Gastroesophageal sphincter (tissue), 4 donors: Measurements from ENCODE around the gene KPNA4. TPM values are rescaled to one million over a fixed set of nuclear protein-coding genes. Genes with fewer than 3 reads are reported as not detected.

Source experiments
- ATAC-seq: fragments of 150-250 bp; one replicate; pipeline ENCODE4 v1.9.1; 2016; ENCODE audit warnings: mild to moderate bottlenecking, moderate library complexity
- H3K27ac ChIP-seq, 4 donors: fragments of 200-600 bp; sonication (generic) in 3 of 4; 1 replicate in 3 of 4; 2 replicates in 1 of 4; pipeline ENCODE4 v1.5.1; 2016 to 2019
- H3K27me3 ChIP-seq: fragments of 200-600 bp; sonication (generic); one replicate; pipeline ENCODE4 v1.5.1; 2019
- H3K36me3 ChIP-seq, 2 donors: fragments of 200-600 bp; sonication (generic); one replicate each; pipeline ENCODE4 v1.5.1; 2019; ENCODE audit warnings: control low read depth in 1 of 2
- H3K4me1 ChIP-seq, 3 donors: fragments of 200-600 bp; sonication (generic); 1 replicate in 2 of 3; 2 replicates in 1 of 3; pipeline ENCODE4 v1.5.1; 2016 to 2019; ENCODE audit warnings: control low read depth in 2 of 3
- H3K4me3 ChIP-seq, 2 donors: fragments of 200-600 bp; sonication (generic); one replicate each; pipeline ENCODE4 v1.5.1; 2019; ENCODE audit warnings: mild to moderate bottlenecking in 1 of 2, moderate library complexity in 1 of 2
- H3K9me3 ChIP-seq, 3 donors: fragments of 200-600 bp; sonication (generic); one replicate each; pipeline ENCODE4 v1.5.1; 2017 to 2019; ENCODE audit warnings: control low read depth in 2 of 3
- EP300 ChIP-seq: sonication (generic); formaldehyde crosslinking; IDR thresholded peaks from one replicate; pipeline ENCODE4 v1.6.1; 2017; ENCODE audit warnings: antibody characterized with exemption, mild to moderate bottlenecking
- POLR2A ChIP-seq, 2 donors: fragments of 450-650 bp; IDR thresholded peaks; one replicate each; pipeline ENCODE4 v1.6.1; 2017; ENCODE audit warnings: antibody characterized with exemption in 2 of 2, mild to moderate bottlenecking in 2 of 2, moderate library complexity in 1 of 2
- POLR2AphosphoS5 ChIP-seq: sonication (generic); formaldehyde crosslinking; IDR thresholded peaks from one replicate; pipeline ENCODE4 v1.6.1; 2017; ENCODE audit warnings: antibody characterized with exemption
- WGBS, 2 donors: methylation state at CpG; one replicate each; pipeline ENCODE4 v1.1.5; 2018; ENCODE audit warnings: low coverage in 1 of 2; 5-methylcytosine and 5-hydroxymethylcytosine counted together
- total RNA-seq, 4 donors: library from RNA; depleted of rRNA; stranded (reverse); fragments of >200 nt; gene quantifications; one replicate each; pipeline ENCODE4 v1.1.0, GENCODE V29; 2016
- TF ChIP-seq, protein P1 (sequence below), 4 experiments: fragments of 200-600 bp in 2 of 4; fragments of 450-650 bp in 2 of 4; sonication (generic) in 1 of 4; IDR thresholded peaks; one replicate each; pipeline ENCODE4 v1.5.1; 2017 to 2019; ENCODE audit warnings: antibody characterized with exemption in 4 of 4, mild to moderate bottlenecking in 2 of 4, moderate library complexity in 2 of 4

KPNA4 gene
- total RNA-seq, 4 donors from 2014 or later = 42.7 to 69.5 (median 55.6) TPM

DNA sequence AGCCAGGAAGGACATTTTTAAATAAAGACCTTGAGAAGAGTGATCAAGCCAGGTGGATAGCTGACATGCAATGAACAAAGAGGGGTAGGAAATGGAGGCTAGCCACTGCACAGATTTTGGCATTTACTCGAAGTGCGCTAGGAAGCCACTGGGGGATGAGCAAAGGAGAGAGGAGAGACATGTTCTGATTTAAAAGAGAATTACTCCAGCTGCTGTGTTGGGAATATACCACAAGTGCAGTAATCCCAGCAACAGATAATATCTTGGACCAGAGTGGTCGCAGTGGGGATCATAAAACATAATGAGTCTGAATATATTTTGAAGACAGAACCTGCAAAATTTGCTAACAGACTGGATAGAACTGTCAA is 19.9 kb downstream of the KPNA4 start:
- Histone ChIP-seq H3K4me1 (peaks cover 0 to 53% (median 0%) of the 10 kb centered on the region in 3 donors), H3K4me3 (no peak overlapping the region), H3K27me3 (no peaks in the 10 kb centered on the region), H3K27ac (no peak overlapping the region), H3K9me3 (no peaks in the 10 kb centered on the region), H3K36me3 (no peaks in the 10 kb centered on the region)
- no peak for ATAC-seq
- 80 to 82% methylated on average over 2 to 3 of the region's 3 CpGs for WGBS, 2 donors
- no peak for TF ChIP-seq POLR2AphosphoS5
- TF ChIP-seq, protein P1, sequence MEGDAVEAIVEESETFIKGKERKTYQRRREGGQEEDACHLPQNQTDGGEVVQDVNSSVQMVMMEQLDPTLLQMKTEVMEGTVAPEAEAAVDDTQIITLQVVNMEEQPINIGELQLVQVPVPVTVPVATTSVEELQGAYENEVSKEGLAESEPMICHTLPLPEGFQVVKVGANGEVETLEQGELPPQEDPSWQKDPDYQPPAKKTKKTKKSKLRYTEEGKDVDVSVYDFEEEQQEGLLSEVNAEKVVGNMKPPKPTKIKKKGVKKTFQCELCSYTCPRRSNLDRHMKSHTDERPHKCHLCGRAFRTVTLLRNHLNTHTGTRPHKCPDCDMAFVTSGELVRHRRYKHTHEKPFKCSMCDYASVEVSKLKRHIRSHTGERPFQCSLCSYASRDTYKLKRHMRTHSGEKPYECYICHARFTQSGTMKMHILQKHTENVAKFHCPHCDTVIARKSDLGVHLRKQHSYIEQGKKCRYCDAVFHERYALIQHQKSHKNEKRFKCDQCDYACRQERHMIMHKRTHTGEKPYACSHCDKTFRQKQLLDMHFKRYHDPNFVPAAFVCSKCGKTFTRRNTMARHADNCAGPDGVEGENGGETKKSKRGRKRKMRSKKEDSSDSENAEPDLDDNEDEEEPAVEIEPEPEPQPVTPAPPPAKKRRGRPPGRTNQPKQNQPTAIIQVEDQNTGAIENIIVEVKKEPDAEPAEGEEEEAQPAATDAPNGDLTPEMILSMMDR (IDR thresholded peaks at IDR 0.05) = no peak
- TF ChIP-seq POLR2A (IDR thresholded peaks at IDR 0.05) = no peak
- no peak for TF ChIP-seq EP300

DNA sequence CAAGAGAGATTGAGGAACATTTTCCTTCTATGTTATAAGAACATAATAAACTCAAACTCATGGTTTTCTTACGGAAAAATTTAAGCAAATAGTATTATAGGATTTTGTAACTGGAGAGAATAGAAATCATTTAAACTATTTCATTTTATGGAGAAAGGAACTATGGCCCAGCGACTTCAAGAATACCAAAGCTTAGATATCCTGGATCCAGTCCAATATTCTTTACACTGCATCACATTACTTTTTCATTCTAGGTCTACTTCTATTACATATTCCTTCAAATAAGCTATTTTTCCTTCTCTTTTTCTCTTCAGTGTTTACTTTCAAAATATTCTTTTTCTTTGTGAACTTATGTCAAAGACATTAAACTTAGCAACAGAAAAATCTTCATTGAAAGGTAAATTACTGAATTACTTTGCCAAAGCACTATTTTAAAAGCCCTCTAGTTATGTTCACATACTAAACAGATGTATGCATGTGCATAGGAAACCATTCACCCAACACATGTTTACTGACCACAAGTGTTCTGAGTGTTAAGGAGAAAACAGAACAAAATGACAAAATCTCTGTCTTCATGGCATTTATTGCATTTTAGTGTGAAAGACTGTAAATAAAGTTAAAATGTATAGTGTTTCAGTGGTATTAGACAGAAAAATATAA is 20.4 kb downstream of the KPNA4 start:
- H3K27me3 ChIP-seq = no peaks in the 10 kb centered on the region
- H3K27ac ChIP-seq = no peak overlapping the region
- no peaks in the 10 kb centered on the region for H3K9me3 ChIP-seq
- H3K4me3 ChIP-seq = no peak overlapping the region
- H3K36me3 ChIP-seq = no peaks in the 10 kb centered on the region
- no peak for TF ChIP-seq POLR2A (IDR thresholded peaks at IDR 0.05)
- TF ChIP-seq POLR2AphosphoS5 = no peak
- TF ChIP-seq, protein P1 (IDR thresholded peaks at IDR 0.05) = no peak
- TF ChIP-seq EP300 = no peak
- no peak for ATAC-seq
- WGBS, 2 donors = 58 to 75% methylated on average over 2 of the region's 2 CpGs
- peaks cover 0 to 58% (median 0%) of the 10 kb centered on the region in 3 donors for H3K4me1 ChIP-seq

DNA sequence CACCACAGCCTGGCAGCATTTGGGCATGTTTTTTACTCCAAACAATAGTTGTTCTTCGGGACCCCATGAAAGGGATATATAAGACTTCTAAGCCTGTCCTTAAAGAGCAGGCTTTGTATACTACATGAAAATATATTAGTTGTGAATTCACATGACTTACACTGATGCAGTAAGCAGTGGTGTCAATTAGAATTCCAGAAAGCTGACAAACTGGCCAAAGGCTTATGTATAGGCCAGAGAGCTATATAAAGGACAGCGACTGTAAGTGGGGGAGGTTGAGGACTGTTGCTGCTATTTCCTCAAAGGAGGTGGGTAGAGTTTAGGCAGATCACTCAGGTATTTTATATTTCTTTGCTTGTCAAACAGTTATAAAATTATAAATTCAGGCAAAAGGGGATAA is 24.8 kb downstream of the KPNA4 start:
- Histone ChIP-seq H3K27me3 (no peaks in the 10 kb centered on the region), H3K4me1 (peaks cover 0 to 41% (median 2%) of the 10 kb centered on the region in 3 donors), H3K4me3 (no peak overlapping the region), H3K36me3 (no peaks in the 10 kb centered on the region), H3K27ac (no peak overlapping the region), H3K9me3 (no peaks in the 10 kb centered on the region)
- WGBS, 2 donors = 85 to 95% methylated on average over 2 of the region's 2 CpGs
- ATAC-seq = no peak
- TF ChIP-seq POLR2AphosphoS5 (no peak), EP300 (no peak)

GRCh38 chr3:160538895-160539294 is 26.5 kb downstream of the KPNA4 start:
- ATAC-seq = no peak
- Histone ChIP-seq H3K4me1 (peaks cover 0 to 34% (median 2%) of the 10 kb centered on the region in 3 donors), H3K27ac (no peak overlapping the region), H3K9me3 (no peaks in the 10 kb centered on the region), H3K4me3 (no peak overlapping the region), H3K27me3 (no peaks in the 10 kb centered on the region), H3K36me3 (peaks cover 0 to 16% of the 10 kb centered on the region in 2 donors)
- no peak for TF ChIP-seq EP300
- TF ChIP-seq, protein P1 (IDR thresholded peaks at IDR 0.05) = no peak
- TF ChIP-seq POLR2A (IDR thresholded peaks at IDR 0.05) = no peak
- TF ChIP-seq POLR2AphosphoS5 = no peak

DNA sequence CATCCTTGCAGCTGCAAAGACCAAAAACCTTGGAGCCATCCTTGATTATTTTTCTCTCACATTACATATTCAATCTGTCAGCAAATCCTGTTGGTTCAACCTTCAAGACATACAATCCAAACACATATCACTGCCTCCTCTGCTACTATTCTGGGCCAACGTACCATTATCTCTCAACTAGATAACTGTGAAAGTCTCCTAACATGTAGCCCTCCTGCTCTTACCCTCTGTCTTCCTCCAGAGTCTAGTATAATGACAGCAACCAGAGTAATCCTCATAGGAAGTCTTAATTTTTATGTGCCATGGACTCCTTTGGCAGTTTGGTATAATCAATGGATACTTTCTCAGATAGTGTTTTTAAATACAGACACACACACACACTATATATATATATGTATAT is 27.6 kb downstream of the KPNA4 start:
- no peak for TF ChIP-seq POLR2A (IDR thresholded peaks at IDR 0.05)
- TF ChIP-seq, protein P1 (IDR thresholded peaks at IDR 0.05) = no peak
- no peak for TF ChIP-seq POLR2AphosphoS5
- TF ChIP-seq EP300 = no peak
- WGBS, 2 donors = 67 to 80% methylated on average over 1 of the region's 1 CpG
- Histone ChIP-seq H3K4me1 (peaks cover 0 to 27% (median 2%) of the 10 kb centered on the region in 3 donors), H3K27me3 (no peaks in the 10 kb centered on the region), H3K36me3 (peaks cover 0 to 21% of the 10 kb centered on the region in 2 donors), H3K9me3 (no peaks in the 10 kb centered on the region), H3K4me3 (no peak overlapping the region), H3K27ac (no peak overlapping the region)
- no peak for ATAC-seq
